ENCODE data around the gene ZNF492. TPM values are rescaled to one million over a fixed set of nuclear protein-coding genes. Genes with fewer than 3 reads are reported as not detected.

ZNF492 gene
- total RNA-seq, 1 experiment from 2014 or later: 3.0 TPM

DNA sequence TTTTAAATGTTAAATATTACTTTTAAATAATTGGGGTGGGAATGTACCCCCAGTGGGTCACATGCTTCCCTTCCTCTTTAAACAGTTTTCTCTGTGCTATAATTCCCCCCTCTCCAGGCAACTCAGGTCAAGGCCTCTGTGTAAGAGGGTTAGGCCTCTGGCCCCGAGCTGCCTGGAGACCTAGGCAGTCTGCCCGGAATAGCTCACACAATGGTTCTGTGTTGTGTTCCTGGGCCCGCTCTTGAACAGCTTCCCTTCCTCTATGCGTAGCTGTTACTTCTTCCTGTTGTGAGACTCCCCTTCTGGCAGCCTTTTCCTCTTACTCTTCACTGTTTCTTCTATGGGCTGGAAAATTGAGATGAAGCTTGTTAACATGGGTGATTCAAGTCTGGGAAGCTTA is 14.8 kb upstream of the ZNF492 start:
- no peaks in the 10 kb centered on the region for H3K27me3 ChIP-seq (ENCODE audit: low read length)
- ATAC-seq (no peak), DNase-seq (no peak)
- no peak overlapping the region for H3K4me3 ChIP-seq (ENCODE audit: low read length)
- no peaks in the 10 kb centered on the region for H3K79me2 ChIP-seq (ENCODE audit: low read length)
- no peaks in the 10 kb centered on the region for H3K9me2 ChIP-seq (replicated peaks; ENCODE audit: low read length)
- no peaks in the 10 kb centered on the region for H3F3A ChIP-seq (ENCODE audit: low read length, unreplicated experiment)
- H2AFZ ChIP-seq (ENCODE audit: low read length): no peak overlapping the region
- H4K20me1 ChIP-seq (ENCODE audit: low read length): no peaks in the 10 kb centered on the region
- no peak overlapping the region for H3K27ac ChIP-seq (ENCODE audit: low read length)
- H3K9me3 ChIP-seq (ENCODE audit: low read length): no peaks in the 10 kb centered on the region
- no TSS peak for BruUV-seq (replicated peaks)
- ChIA-PET CTCF (no interaction called here), POLR2A (ENCODE audit: unreplicated experiment) (no interaction called here)
- no peak for TF ChIP-seq EZH2 (IDR thresholded peaks at IDR 0.05; ENCODE audit: low read length, unreplicated experiment)
- no peak for TF ChIP-seq EZH2phosphoT487 (IDR thresholded peaks at IDR 0.05; ENCODE audit: borderline replicate concordance, low read length)
- TF ChIP-seq, protein P1, sequence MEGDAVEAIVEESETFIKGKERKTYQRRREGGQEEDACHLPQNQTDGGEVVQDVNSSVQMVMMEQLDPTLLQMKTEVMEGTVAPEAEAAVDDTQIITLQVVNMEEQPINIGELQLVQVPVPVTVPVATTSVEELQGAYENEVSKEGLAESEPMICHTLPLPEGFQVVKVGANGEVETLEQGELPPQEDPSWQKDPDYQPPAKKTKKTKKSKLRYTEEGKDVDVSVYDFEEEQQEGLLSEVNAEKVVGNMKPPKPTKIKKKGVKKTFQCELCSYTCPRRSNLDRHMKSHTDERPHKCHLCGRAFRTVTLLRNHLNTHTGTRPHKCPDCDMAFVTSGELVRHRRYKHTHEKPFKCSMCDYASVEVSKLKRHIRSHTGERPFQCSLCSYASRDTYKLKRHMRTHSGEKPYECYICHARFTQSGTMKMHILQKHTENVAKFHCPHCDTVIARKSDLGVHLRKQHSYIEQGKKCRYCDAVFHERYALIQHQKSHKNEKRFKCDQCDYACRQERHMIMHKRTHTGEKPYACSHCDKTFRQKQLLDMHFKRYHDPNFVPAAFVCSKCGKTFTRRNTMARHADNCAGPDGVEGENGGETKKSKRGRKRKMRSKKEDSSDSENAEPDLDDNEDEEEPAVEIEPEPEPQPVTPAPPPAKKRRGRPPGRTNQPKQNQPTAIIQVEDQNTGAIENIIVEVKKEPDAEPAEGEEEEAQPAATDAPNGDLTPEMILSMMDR (conservative IDR thresholded peaks at IDR 0.05; ENCODE audit: low read depth, low read length): no peak
- no peaks in the 10 kb centered on the region for H3K4me1 ChIP-seq (ENCODE audit: insufficient read depth, low read length)
- H3K4me2 ChIP-seq (ENCODE audit: low read length): no peak overlapping the region
- H3K9ac ChIP-seq (ENCODE audit: low read length): no peak overlapping the region
- H3K36me3 ChIP-seq (ENCODE audit: low read depth, low read length): no peaks in the 10 kb centered on the region
- intact Hi-C loops (cut with micrococcal nuclease): no loop called here

DNA sequence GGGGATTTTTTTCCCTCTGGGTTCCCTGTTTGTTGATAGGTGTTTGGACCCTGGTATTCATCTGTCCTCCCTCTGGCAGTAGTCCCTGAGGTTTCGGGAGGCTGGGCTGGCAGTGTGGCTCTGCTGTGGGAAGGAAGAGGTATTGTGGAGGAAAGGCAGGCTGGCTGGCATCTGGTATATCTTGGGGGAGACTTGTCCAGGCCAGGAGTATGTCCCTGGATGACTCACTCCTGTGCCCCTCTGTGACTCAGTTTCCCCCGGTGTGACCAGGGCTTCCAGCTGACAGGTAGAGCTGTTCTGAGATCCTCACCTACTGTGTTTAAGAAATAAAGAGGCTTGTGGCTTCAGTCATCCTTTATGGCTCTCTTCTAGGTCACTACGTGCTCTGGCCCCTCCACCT is 14.2 kb upstream of the ZNF492 start:
- DNase-seq (no peak), ATAC-seq (no peak)
- Histone ChIP-seq H4K20me1 (ENCODE audit: low read length) (no peaks in the 10 kb centered on the region), H2AFZ (ENCODE audit: low read length) (no peak overlapping the region), H3K79me2 (ENCODE audit: low read length) (no peaks in the 10 kb centered on the region), H3K4me3 (ENCODE audit: low read length) (no peak overlapping the region), H3K4me2 (ENCODE audit: low read length) (no peak overlapping the region), H3K9me3 (ENCODE audit: low read length) (no peaks in the 10 kb centered on the region), H3K4me1 (ENCODE audit: insufficient read depth, low read length) (no peaks in the 10 kb centered on the region), H3K9me2 (replicated peaks; ENCODE audit: low read length) (no peaks in the 10 kb centered on the region), H3F3A (ENCODE audit: low read length, unreplicated experiment) (no peaks in the 10 kb centered on the region), H3K9ac (ENCODE audit: low read length) (no peak overlapping the region), H3K27me3 (ENCODE audit: low read length) (no peaks in the 10 kb centered on the region), H3K36me3 (ENCODE audit: low read depth, low read length) (no peaks in the 10 kb centered on the region), H3K27ac (ENCODE audit: low read length) (no peak overlapping the region)
- CTCF ChIA-PET: no interaction called here
- POLR2A ChIA-PET (ENCODE audit: unreplicated experiment): no interaction called here
- BruUV-seq (replicated peaks): no TSS peak
- intact Hi-C loops (cut with micrococcal nuclease): no loop called here
- TF ChIP-seq EZH2 (IDR thresholded peaks at IDR 0.05; ENCODE audit: low read length, unreplicated experiment) (no peak), EZH2phosphoT487 (IDR thresholded peaks at IDR 0.05; ENCODE audit: borderline replicate concordance, low read length) (no peak)
- TF ChIP-seq, protein P1 (conservative IDR thresholded peaks at IDR 0.05; ENCODE audit: low read depth, low read length): no peak

DNA sequence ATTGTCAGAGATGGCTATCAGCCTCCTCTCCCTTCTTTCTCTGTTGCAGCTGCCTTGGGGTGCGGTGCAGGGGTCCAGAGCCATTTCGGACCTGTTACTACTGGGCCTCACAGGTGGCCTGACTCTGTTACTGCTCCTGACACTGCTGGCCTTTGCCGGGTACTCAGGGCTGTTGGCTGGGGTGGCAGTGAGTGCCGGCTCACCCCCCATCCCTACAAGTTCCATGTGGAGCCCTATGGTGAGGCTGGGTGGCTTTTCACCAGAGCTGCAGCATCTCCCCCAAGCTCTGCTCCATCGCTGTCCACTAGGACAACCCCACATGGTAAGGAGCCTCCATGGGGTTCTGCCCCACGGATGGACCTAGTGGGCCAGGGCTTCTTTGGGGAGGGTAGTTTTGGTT is 13.7 kb upstream of the ZNF492 start:
- no TSS peak for BruUV-seq (replicated peaks)
- no peak overlapping the region for H2AFZ ChIP-seq (ENCODE audit: low read length)
- H3K4me1 ChIP-seq (ENCODE audit: insufficient read depth, low read length): no peaks in the 10 kb centered on the region
- no peak overlapping the region for H3K4me2 ChIP-seq (ENCODE audit: low read length)
- CTCF ChIA-PET: no interaction called here
- no peaks in the 10 kb centered on the region for H3K27me3 ChIP-seq (ENCODE audit: low read length)
- no peak for DNase-seq
- ATAC-seq: no peak
- no peaks in the 10 kb centered on the region for H3K79me2 ChIP-seq (ENCODE audit: low read length)
- H3K27ac ChIP-seq (ENCODE audit: low read length): no peak overlapping the region
- no peaks in the 10 kb centered on the region for H3K9me3 ChIP-seq (ENCODE audit: low read length)
- no peak overlapping the region for H3K4me3 ChIP-seq (ENCODE audit: low read length)
- intact Hi-C loops (cut with micrococcal nuclease): no loop called here
- POLR2A ChIA-PET (ENCODE audit: unreplicated experiment): no interaction called here
- no peaks in the 10 kb centered on the region for H3F3A ChIP-seq (ENCODE audit: low read length, unreplicated experiment)
- H3K36me3 ChIP-seq (ENCODE audit: low read depth, low read length): no peaks in the 10 kb centered on the region
- H4K20me1 ChIP-seq (ENCODE audit: low read length): no peaks in the 10 kb centered on the region
- TF ChIP-seq EZH2 (IDR thresholded peaks at IDR 0.05; ENCODE audit: low read length, unreplicated experiment) (no peak), EZH2phosphoT487 (IDR thresholded peaks at IDR 0.05; ENCODE audit: borderline replicate concordance, low read length) (no peak)
- TF ChIP-seq, protein P1 (conservative IDR thresholded peaks at IDR 0.05; ENCODE audit: low read depth, low read length): no peak
- H3K9me2 ChIP-seq (replicated peaks; ENCODE audit: low read length): no peaks in the 10 kb centered on the region
- no peak overlapping the region for H3K9ac ChIP-seq (ENCODE audit: low read length)
